ENCODE measurements around the gene TSPAN15. TPM values are rescaled to one million over a fixed set of nuclear protein-coding genes. Genes with fewer than 3 reads are reported as not detected.

The TSPAN15 gene
- total RNA-seq, 2 donors from 2014 or later = 6.6 to 7.7 TPM

GRCh38 chr10:69554611-69555010 is 103.3 kb downstream of the TSPAN15 start:
- DNase-seq (ENCODE audit: low spot score) = no peak
- H3K4me3 ChIP-seq = no peak overlapping the region
- no peaks in the 10 kb centered on the region for H3K36me3 ChIP-seq
- no peaks in the 10 kb centered on the region for H3K4me1 ChIP-seq
- no peak overlapping the region for H3K27ac ChIP-seq
- no peaks in the 10 kb centered on the region for H3K27me3 ChIP-seq
- TF ChIP-seq CTCF (IDR thresholded peaks at IDR 0.05) = no peak
- peaks cover 6 to 18% of the 10 kb centered on the region in 2 donors for H3K9me3 ChIP-seq

Other genes starting within 250 kb of the TSPAN15 start
- gene HKDC1, start 231.1 kb upstream of the TSPAN15 start, total RNA-seq = under 1 TPM in 1 of 2 donors, not detected in 1; 0.35 TPM
- gene HK1, start 173.0 kb upstream of the TSPAN15 start, total RNA-seq = 100 to 1,000 TPM; 186 to 228 TPM
- under 1 TPM; 0.24 to 0.41 TPM for gene TACR2, start 34.5 kb upstream of the TSPAN15 start, total RNA-seq
- not detected for gene NEUROG3, start 122.0 kb downstream of the TSPAN15 start, total RNA-seq
- 1 to 10 TPM; 2.1 to 3.5 TPM for gene FAM241B, start 178.8 kb downstream of the TSPAN15 start, total RNA-seq

Measured in right atrium auricular region (tissue), 2 donors.